WI38 (cell line): Measurements from ENCODE around the gene CKMT2.

Experiments used
- H3K4me3 ChIP-seq: 2 replicates; pipeline ENCODE4 v1.5.1; 2011; ENCODE audit warnings: low read depth, mild to moderate bottlenecking, control low read depth, low read length
- CTCF ChIP-seq: IDR thresholded peaks from 2 replicates; pipeline ENCODE4 v1.5.1; 2012; ENCODE audit warnings: low read depth, mild to moderate bottlenecking, control low read depth, low read length

Gene CKMT2

GRCh38 chr5:81315336-81315735 is 82.2 kb downstream of the CKMT2 start:
- TF ChIP-seq CTCF, result no peak
- no peak overlapping the region for H3K4me3 ChIP-seq

GRCh38 chr5:81315830-81316229 is 82.7 kb downstream of the CKMT2 start:
- no peak for TF ChIP-seq CTCF
- H3K4me3 ChIP-seq, result no peak overlapping the region
